Calu3 (cell line): ENCODE results near the gene PPP2R5B. TPM values are rescaled to one million over a fixed set of nuclear protein-coding genes. Genes with fewer than 3 reads are reported as not detected.

ENCODE experiments used
- BruUV-seq: library from RNA; stranded (reverse); fragments of 400-500 nt; replicated peaks from 2 replicates; lab custom pipeline; 2021; lab: Mats Ljungman, UMichigan
- CTCF ChIA-PET: fragments of 300-600 bp; sonication (Branson Sonifier 250); formaldehyde crosslinking; loops from one replicate; lab custom pipeline; 2022; ENCODE audit warnings: antibody characterized with exemption; lab: Charles Lee
- DNase-seq: peaks from one replicate; pipeline ENCODE4 v3.0.0; 2022
- H3K27ac Mint-ChIP-seq: one replicate; pipeline ENCODE4 v1.8.0; 2022; ENCODE audit warnings: mixed read lengths; ENCODE audit not compliant: unreplicated experiment
- H3K27me3 Mint-ChIP-seq: one replicate; pipeline ENCODE4 v1.8.0; 2022; ENCODE audit warnings: mixed read lengths; ENCODE audit not compliant: unreplicated experiment
- H3K36me3 Mint-ChIP-seq: one replicate; pipeline ENCODE4 v1.8.0; 2022; ENCODE audit warnings: mild to moderate bottlenecking, moderate library complexity, mixed read lengths; ENCODE audit not compliant: insufficient read depth, unreplicated experiment
- H3K4me1 Mint-ChIP-seq: one replicate; pipeline ENCODE4 v1.8.0; 2022; ENCODE audit warnings: mild to moderate bottlenecking, low read depth, mixed read lengths; ENCODE audit not compliant: unreplicated experiment
- H3K4me3 Mint-ChIP-seq: one replicate; pipeline ENCODE4 v1.8.0; 2022; ENCODE audit warnings: mild to moderate bottlenecking, low read depth, moderate library complexity, mixed read lengths; ENCODE audit not compliant: unreplicated experiment
- H3K9me3 Mint-ChIP-seq: one replicate; pipeline ENCODE4 v1.8.0; 2022; ENCODE audit warnings: low read depth, mixed read lengths; ENCODE audit not compliant: unreplicated experiment
- CTCF ChIP-seq: fragments of 200-600 bp; IDR thresholded peaks from one replicate; pipeline ENCODE4 v1.8.0; 2022; ENCODE audit warnings: antibody characterized with exemption; ENCODE audit not compliant: unreplicated experiment
- intact Hi-C: fragments of 100-400 bp; cut with micrococcal nuclease; formaldehyde crosslinking; loops from one replicate; pipeline ENCODE4 v1.10.0; 2022; ENCODE audit not compliant: unreplicated experiment
- total RNA-seq: library from RNA; stranded (reverse); gene quantifications from 2 replicates; pipeline ENCODE4 v1.2.3, GENCODE V29; 2022

The PPP2R5B gene
- total RNA-seq, 1 experiment from 2014 or later: 12.2 TPM

GRCh38 chr11:64893194-64894069 lies 31.1 kb upstream of the PPP2R5B start:
- Mint-ChIP-seq H3K27ac (peak overlapping the region; percentile 20), H3K4me1 (peaks cover 38% of the 10 kb centered on the region), H3K36me3 (peaks cover 65% of the 10 kb centered on the region), H3K9me3 (no peaks in the 10 kb centered on the region), H3K4me3 (peak overlapping the region; percentile 80), H3K27me3 (no peaks in the 10 kb centered on the region)
- CTCF ChIA-PET: interaction anchor here (1.0 to 3.5 kb wide), 4 partner anchors 24 to 84 kb away, joined by 3 to 25 read pairs (median 4); no protein-coding TSS in a partner anchor
- DNase-seq: peak; percentile 81
- no peak for TF ChIP-seq CTCF
- BruUV-seq: no TSS peak
- intact Hi-C loops: loop anchor here (2.0 kb wide), 1 partner anchor 39 kb away; no protein-coding TSS in a partner anchor

GRCh38 chr11:64894070-64894811 lies 30.2 kb upstream of the PPP2R5B start:
- CTCF ChIA-PET: interaction anchor here (1.0 to 3.5 kb wide), 3 partner anchors 25 to 85 kb away, joined by 3 to 25 read pairs (median 3); no protein-coding TSS in a partner anchor
- no peaks in the 10 kb centered on the region for H3K27me3 Mint-ChIP-seq
- intact Hi-C loops: loop anchor here (2.0 kb wide), 1 partner anchor 39 kb away; no protein-coding TSS in a partner anchor
- peaks cover 62% of the 10 kb centered on the region for H3K36me3 Mint-ChIP-seq
- H3K27ac Mint-ChIP-seq: no peak overlapping the region
- no TSS peak for BruUV-seq
- peak; percentile 87 for TF ChIP-seq CTCF
- H3K4me3 Mint-ChIP-seq: peak overlapping the region; percentile 7
- H3K4me1 Mint-ChIP-seq: peaks cover 32% of the 10 kb centered on the region
- H3K9me3 Mint-ChIP-seq: no peaks in the 10 kb centered on the region
- DNase-seq: peak; percentile 93

- peak overlapping the region; percentile 7 for H3K4me3 Mint-ChIP-seq
- H3K4me1 Mint-ChIP-seq: peaks cover 35% of the 10 kb centered on the region
- peaks cover 67% of the 10 kb centered on the region for H3K36me3 Mint-ChIP-seq
- TF ChIP-seq CTCF: no peak
- no peaks in the 10 kb centered on the region for H3K9me3 Mint-ChIP-seq
- DNase-seq: no peak
- BruUV-seq: no TSS peak
- intact Hi-C loops: loop anchor here (2.0 kb wide), 1 partner anchor 40 kb away; no protein-coding TSS in a partner anchor
- H3K27ac Mint-ChIP-seq: no peak overlapping the region
- CTCF ChIA-PET: interaction anchor here (3.5 kb wide), 1 partner anchor 47 kb away, joined by 25 read pairs; no protein-coding TSS in a partner anchor
- H3K27me3 Mint-ChIP-seq: no peaks in the 10 kb centered on the region
These were observed 29.6 kb upstream of the PPP2R5B start for GRCh38 chr11:64894812-64895452.
